GM10248 (cell line): ENCODE measurements around the gene NUMA1.

Experiments used
- CTCF ChIA-PET: fragments of 300-600 bp; sonication (Branson Sonifier 250); formaldehyde crosslinking; extraction: SDS; loops from one replicate; lab custom pipeline; 2021; ENCODE audit warnings: antibody characterized with exemption; lab: Yijun Ruan, JAX
- POLR2A ChIA-PET: fragments of 350-650 bp; sonication (Branson Sonifier 250); formaldehyde crosslinking; extraction: SDS; loops from one replicate; lab custom pipeline; 2020; ENCODE audit warnings: antibody characterized with exemption; lab: Yijun Ruan, JAX
- DNase-seq: peaks from one replicate; pipeline ENCODE4 v3.0.0; 2012; ENCODE audit errors: extremely low spot score
- TF ChIP-seq, protein P1 (sequence below): IDR thresholded peaks from 2 replicates; pipeline ENCODE4 v1.5.1; 2012; ENCODE audit warnings: mild to moderate bottlenecking, low read depth; ENCODE audit errors: extremely low read depth, missing control alignments, control extremely low read depth

NUMA1 gene

DNA sequence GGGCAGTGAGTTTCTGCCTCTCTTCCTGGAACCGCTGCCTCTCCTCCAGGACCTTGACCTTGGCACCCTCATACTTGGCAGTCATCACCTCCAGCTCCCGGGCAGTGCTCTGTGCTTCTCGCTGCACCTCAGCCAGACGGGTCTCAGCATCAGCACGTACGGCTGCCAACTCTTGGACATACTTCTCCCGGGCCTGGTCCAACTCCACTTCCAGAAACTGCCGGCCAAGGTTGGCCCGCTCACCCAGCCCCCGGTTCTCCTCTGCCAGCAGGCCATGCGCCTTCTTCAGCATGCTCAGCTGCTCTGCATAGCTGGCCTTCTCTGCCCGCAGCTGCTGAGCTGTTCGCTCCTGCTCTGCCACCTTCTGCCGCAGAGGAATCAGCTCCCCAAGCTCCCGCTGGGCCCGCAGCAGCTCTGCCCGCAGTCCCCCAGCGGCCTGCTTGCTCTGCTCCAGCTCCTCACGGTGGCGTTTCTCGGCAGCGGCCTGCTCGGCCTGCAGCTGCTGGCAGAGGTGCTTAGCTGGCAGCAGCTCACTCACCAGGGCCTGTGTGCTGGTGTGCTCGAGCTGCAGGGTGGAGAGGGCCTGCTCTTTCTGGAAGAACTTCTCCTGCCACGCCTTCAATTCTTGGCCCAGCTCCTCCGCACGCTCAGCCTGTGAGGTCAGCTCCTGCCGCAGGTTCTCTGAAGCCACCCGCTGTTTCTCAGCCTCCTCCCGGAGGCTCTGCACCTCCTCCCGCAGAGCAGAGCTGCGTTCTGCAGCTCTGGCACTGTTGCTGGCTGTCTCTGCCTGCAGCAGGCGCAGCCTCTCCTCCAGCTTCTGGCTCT lies 67.2 kb downstream of the NUMA1 start:
- ChIA-PET CTCF (interaction anchor here (0.8 to 9.8 kb wide), 12 partner anchors 8 to 130 kb away, joined by 3 to 101 read pairs (median 4); partner anchors contain the start of gene IL18BP), POLR2A (no interaction called here)
- DNase-seq = no peak
- TF ChIP-seq, protein P1, sequence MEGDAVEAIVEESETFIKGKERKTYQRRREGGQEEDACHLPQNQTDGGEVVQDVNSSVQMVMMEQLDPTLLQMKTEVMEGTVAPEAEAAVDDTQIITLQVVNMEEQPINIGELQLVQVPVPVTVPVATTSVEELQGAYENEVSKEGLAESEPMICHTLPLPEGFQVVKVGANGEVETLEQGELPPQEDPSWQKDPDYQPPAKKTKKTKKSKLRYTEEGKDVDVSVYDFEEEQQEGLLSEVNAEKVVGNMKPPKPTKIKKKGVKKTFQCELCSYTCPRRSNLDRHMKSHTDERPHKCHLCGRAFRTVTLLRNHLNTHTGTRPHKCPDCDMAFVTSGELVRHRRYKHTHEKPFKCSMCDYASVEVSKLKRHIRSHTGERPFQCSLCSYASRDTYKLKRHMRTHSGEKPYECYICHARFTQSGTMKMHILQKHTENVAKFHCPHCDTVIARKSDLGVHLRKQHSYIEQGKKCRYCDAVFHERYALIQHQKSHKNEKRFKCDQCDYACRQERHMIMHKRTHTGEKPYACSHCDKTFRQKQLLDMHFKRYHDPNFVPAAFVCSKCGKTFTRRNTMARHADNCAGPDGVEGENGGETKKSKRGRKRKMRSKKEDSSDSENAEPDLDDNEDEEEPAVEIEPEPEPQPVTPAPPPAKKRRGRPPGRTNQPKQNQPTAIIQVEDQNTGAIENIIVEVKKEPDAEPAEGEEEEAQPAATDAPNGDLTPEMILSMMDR = no peak

DNA sequence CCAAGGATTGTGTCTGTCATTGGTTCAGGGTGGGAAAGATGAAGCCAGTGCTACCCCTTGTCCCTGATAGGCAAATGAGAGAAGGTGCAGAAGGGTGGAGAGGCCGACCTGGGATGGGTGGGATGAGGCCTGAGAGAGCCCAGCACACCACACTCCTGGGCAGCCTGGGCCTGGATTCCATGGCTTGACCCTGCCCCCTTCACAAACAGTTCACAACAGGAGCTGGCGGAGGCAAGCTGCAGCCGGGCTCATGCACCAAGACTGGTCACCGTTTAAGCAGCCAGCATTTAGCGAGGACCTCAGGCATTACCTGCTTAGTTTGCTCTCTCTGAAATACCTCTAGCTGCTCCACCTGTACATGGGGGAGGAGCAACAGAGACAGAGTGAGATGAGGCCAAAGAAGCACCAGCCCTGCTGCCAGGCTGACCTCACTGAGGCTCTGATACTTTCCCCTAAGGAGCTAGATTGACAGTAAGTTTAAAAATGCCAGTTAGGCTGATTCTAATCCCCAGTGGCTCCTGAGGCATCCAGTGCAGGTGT lies 68.2 kb downstream of the NUMA1 start:
- POLR2A ChIA-PET = no interaction called here

DNA sequence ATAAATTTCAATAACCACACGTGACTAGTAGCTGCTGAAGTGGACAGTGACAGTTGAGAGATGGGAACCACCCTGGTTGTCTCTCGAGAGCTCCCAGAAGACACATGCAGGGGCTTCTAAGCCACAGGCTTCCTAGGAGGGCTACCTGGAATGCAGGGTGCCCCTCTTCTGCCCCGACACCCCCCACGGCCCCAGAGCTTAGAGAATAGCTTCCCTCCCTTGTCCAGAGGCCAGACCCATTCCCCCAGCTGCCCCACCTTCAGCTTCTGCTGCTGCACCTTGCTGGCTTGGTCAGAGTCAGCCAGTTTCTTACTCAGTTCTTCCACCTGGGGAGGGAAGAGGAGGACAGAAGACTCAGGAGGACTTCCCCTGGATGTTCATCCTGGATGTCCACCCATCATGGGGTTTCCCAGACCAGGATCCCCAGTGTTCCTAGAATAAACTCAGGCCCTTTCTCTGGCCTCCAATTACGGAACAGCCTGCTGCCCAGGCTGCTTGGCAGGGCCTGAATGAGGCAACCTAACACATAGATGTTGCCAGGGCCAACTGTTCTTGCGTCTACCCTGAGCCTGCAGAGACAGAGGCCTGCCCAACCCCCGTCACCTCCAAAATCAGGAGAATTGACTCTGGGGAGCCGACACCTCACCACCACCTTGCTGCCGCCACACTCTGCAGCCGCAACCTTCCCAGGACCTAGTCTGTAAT lies 69.7 kb downstream of the NUMA1 start:
- ChIA-PET POLR2A (no interaction called here), CTCF (interaction anchor here (1.1 to 8.0 kb wide), 3 partner anchors 14 to 33 kb away, joined by 9 to 75 read pairs (median 24); no protein-coding TSS in a partner anchor)
- TF ChIP-seq, protein P1 = no peak

More for the DNA sequence above, 68.2 kb downstream of the NUMA1 start:
- no peak for DNase-seq
- TF ChIP-seq, protein P1 = no peak
- CTCF ChIA-PET = interaction anchor here (1.2 to 9.8 kb wide), 6 partner anchors 8 to 34 kb away, joined by 4 to 101 read pairs (median 18); partner anchors contain the start of gene IL18BP

DNA sequence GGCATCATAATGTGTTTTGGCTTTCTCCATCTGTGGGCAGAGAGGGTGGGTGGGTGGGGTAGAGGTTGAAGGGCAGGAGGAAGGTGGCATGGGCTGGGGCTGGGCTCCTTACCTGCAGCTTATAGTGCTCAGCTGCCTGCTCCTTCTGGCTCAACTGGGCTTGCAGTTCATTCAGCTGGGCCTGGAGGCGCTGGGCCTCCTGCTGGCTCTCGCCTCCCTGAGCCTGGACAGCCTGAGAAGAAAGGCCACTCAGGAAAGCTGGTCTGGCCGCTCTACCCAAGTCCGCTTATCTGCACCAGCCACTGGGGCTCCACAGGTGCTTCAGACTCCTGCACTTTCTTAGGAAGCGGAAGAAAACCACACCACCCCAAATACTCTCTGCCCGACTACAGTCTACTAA lies 71.2 kb downstream of the NUMA1 start:
- ChIA-PET CTCF (interaction anchor here (1.3 to 4.1 kb wide), 2 partner anchors 13 to 16 kb away, joined by 3 to 24 read pairs; no protein-coding TSS in a partner anchor), POLR2A (no interaction called here)
- TF ChIP-seq, protein P1 = no peak
- no peak for DNase-seq

More for the DNA sequence above, 69.7 kb downstream of the NUMA1 start:
- DNase-seq = no peak

DNA sequence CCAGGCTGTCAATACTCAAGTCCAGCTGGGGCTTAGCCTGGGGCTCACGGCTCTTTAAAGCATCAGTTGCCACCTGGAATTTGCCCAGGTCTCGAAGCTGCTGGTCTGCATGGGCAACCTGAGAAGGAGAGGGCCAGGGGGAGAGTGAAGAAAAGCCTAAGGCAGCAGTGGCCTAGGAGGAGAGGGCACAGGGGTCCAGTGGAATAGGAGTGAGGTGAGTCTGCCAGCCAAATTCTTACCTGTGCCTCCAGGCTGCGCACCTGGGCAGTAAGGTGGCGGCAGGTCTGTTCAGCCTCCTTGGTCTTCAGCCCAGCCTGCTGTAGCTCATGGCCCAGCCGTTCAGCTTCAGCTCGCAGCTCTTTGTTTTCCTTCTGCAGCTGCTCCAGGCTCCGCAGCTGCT lies 71.6 kb downstream of the NUMA1 start:
- POLR2A ChIA-PET = interaction anchor here (1.2 kb wide), 1 partner anchor 19 kb away, joined by 3 read pairs; no protein-coding TSS in a partner anchor
- DNase-seq = no peak
- CTCF ChIA-PET = interaction anchor here (1.0 to 4.1 kb wide), 6 partner anchors 11 to 135 kb away, joined by 3 to 24 read pairs (median 4); partner anchors contain the start of gene IL18BP
- TF ChIP-seq, protein P1 = no peak

DNA sequence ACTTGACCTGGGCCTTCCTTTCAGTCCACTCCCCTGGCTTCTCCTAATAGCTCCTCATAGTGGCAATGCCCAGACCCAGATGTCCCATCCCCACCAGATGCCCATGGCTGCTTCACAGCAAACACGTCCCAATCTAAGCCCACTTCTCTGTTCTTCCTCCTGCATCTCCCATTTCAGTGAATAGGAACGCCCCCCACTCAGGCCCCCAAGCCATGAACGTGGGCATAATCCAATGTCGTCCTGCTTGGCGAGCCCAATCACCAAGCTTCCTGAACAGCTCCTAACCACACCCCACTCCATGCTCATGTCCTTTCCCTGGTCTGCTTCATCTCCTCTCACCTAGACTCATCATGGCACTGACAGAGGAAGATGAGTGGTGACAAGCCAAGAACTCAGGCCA lies 72.8 kb downstream of the NUMA1 start:
- TF ChIP-seq, protein P1 = no peak
- no peak for DNase-seq
- ChIA-PET POLR2A (interaction anchor here (0.7 to 1.2 kb wide), 2 partner anchors 18 to 612 kb away, joined by 3 read pairs; no protein-coding TSS in a partner anchor), CTCF (interaction anchor here (0.8 to 6.8 kb wide), 9 partner anchors 8 to 426 kb away, joined by 3 to 31 read pairs (median 4); partner anchors contain the start of genes CLPB and IL18BP)
